Dermis blood vessel endothelial cell (primary cell): Measurements from ENCODE around the gene TEX28. TPM values are rescaled to one million over a fixed set of nuclear protein-coding genes. Genes with fewer than 3 reads are reported as not detected.
"Not testable (repeated sequence)": the region's sequence is repeated elsewhere in the genome, so short reads cannot be mapped to it uniquely, and the experiment has no call there.

ENCODE experiments used
- DNase-seq: peaks from one replicate; pipeline ENCODE4 v3.0.0; 2010
- total RNA-seq: library from RNA; depleted of rRNA; stranded (reverse); fragments of >200 nt; gene quantifications from 2 replicates; pipeline ENCODE4 v1.2.3, GENCODE V29; 2014

TEX28 gene
- total RNA-seq, 1 donor from 2014 or later = not detected

GRCh38 chrX:154239982-154240503 is 54.9 kb downstream of the TEX28 start:
- not testable (repeated sequence) for DNase-seq

DNA sequence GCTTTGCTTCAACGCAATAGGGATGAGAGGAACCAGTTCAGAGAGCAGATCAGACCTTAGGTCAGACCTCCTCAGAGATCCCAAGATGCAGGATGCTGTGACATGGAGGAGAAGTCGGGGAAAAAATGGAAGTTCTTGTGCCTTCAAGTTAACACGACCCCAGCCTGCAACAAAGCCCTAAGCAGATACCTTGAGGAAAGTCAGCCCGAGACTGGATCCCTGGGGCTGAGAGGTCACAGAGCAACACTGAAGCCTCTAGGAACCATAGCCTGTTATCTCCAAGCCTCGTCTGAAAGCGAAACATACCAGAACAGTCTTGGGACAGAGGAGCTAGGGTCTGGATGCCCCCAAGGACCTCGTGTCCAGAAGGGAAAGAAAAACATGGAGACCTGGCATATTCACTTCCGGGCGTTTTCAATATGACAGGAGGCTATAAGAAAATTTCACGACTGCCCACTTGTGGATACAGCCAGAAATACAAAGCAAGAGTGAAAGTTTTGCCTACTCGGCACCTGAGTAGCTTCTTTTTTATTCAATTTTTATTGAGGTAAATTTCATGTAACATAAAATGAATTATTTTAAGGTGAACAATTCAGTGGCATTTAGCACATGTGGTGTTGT is 55.9 kb downstream of the TEX28 start:
- DNase-seq = not testable (repeated sequence)

GRCh38 chrX:154233620-154234019 is 61.3 kb downstream of the TEX28 start:
- not testable (repeated sequence) for DNase-seq

DNA sequence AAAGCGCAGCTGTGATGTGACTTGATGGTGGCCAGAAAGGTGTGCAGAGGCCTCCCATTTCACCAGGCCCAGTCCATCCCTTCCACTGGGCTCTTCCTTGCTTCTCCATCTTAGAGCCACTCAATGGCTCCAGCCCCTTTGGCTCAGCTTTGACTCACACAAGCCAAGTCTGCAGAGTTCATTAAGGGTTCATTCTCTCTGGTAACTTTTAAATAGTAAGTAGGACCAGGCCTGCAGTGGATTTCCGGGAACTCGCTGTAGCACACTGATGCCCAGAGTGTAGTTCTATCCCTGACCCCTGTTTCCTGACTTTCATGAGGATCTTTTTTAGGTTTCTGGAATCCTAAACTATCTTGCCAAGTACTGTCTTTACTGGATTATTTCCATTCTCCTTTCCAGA is 63.5 kb downstream of the TEX28 start:
- not testable (repeated sequence) for DNase-seq

- DNase-seq = not testable (repeated sequence)
Observed at GRCh38 chrX:154226706-154227105, 68.2 kb downstream of the TEX28 start.

GRCh38 chrX:154225292-154225691 is 69.6 kb downstream of the TEX28 start:
- not testable (repeated sequence) for DNase-seq

Other genes with a start within 250 kb of the TEX28 start
- 22.5 and 34.9 TPM in 2 replicates for gene MECP2, start 197.4 kb downstream of the TEX28 start, total RNA-seq
- not detected in 2 replicates for gene OPN1LW, start 150.9 kb downstream of the TEX28 start, total RNA-seq
- 0.17 TPM in 1 of 2 replicates, not detected in the other for gene OPN1MW, start 112.5 kb downstream of the TEX28 start, total RNA-seq
- not detected in 2 replicates for gene OPN1MW2, start 75.4 kb downstream of the TEX28 start, total RNA-seq
- gene OPN1MW3, start 37.5 kb downstream of the TEX28 start, total RNA-seq = not detected in 2 replicates
- not detected in 2 replicates for gene TKTL1, start 671 bp upstream of the TEX28 start, total RNA-seq
- gene FLNA, start 79.5 kb upstream of the TEX28 start, total RNA-seq = 1,387 and 2,587 TPM in 2 replicates
- gene EMD, start 84.2 kb upstream of the TEX28 start, total RNA-seq = 10.6 and 17.2 TPM in 2 replicates
- gene RPL10, start 103.3 kb upstream of the TEX28 start, total RNA-seq = 3,745 and 6,057 TPM in 2 replicates
- gene DNASE1L1, start 114.1 kb upstream of the TEX28 start, total RNA-seq = 105 and 111 TPM in 2 replicates
- gene TAFAZZIN, start 116.4 kb upstream of the TEX28 start, total RNA-seq = 20.8 and 25.9 TPM in 2 replicates
- gene ATP6AP1, start 133.6 kb upstream of the TEX28 start, total RNA-seq = 65.9 and 103 TPM in 2 replicates
- 50.7 and 75.9 TPM in 2 replicates for gene GDI1, start 142.0 kb upstream of the TEX28 start, total RNA-seq
- gene FAM50A, start 149.0 kb upstream of the TEX28 start, total RNA-seq = 58.0 and 61.4 TPM in 2 replicates
- 6.6 and 9.0 TPM in 2 replicates for gene PLXNA3, start 163.2 kb upstream of the TEX28 start, total RNA-seq
- gene LAGE3, start 184.2 kb upstream of the TEX28 start, total RNA-seq = 14.3 and 31.5 TPM in 2 replicates
- gene UBL4A, start 191.5 kb upstream of the TEX28 start, total RNA-seq = 51.1 and 57.8 TPM in 2 replicates
- 22.1 and 39.9 TPM in 2 replicates for gene SLC10A3, start 195.5 kb upstream of the TEX28 start, total RNA-seq
- gene FAM3A, start 221.1 kb upstream of the TEX28 start, total RNA-seq = 25.5 and 27.7 TPM in 2 replicates